Middle frontal gyrus (tissue), 1 donor: ENCODE data around the gene GARIN5B.
"Not testable (repeated sequence)": the region's sequence is repeated elsewhere in the genome, so short reads cannot be mapped to it uniquely, and the experiment has no call there.

Experiments
- DNase-seq: peaks from one replicate; pipeline ENCODE4 v3.0.0-alpha.2; 2015; ENCODE audit warnings: low spot score; ENCODE audit errors: extremely low spot score

GARIN5B gene

DNA sequence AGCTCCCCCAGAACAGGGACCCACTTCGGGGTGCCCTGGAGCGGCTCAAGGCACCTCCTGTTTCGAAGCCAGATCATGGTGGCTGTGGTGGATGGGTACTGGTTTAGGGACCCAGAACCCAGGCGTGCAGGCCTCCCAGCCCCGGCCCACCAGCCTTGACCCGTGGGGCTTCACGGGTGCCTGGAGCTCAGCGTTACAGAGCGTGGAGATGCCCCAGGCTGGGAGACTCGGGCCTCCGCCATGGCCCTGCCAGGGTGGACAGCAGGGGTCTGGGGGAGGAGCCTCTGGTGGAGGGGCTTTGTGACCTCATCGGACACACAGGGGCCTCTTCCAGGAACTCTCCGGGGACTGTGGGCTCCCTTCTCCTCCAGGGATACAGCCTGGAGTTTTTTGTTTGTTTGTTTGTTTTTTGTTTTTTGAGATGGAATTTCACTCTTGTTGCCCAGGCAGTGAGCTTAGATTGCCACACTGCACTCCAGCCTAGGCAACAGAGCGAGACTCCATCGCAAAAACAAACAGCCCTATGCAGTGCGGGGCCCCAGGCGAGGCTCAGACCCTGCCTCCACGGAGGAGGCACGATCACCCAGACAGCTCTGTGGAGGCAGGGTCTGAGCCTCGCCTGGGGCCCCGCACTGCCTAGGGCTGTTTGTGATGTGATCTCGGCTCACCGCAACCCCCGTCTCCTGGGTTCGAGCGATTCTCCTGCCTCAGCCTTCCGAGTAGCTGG is at the start of gene GARIN5B:
TSS of gene GARIN5B (minus strand) at position 271 of the 727 bp plus-strand sequence. CDS start at position 77, 194 bp downstream.
- no peak for DNase-seq

DNA sequence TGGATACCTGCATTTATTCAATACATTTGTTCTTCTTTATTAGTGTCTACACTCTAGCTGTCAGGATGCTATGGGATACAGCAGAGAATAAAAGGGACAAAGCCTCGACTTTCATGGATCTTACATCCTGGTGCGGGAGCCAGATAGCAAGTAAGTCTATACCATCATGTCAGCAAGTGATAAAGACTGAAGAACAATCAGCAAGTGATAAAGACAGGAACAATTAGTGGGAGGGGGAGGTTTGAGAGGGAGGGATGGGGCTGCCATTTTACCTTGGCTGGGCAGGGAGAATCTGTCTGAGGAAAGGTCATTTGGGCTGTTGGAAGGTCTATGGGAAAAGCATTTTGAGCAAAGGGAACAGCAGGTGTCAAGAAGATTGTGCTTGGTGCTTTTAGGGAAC is 47.1 kb upstream of the GARIN5B start:
- DNase-seq, result no peak

DNA sequence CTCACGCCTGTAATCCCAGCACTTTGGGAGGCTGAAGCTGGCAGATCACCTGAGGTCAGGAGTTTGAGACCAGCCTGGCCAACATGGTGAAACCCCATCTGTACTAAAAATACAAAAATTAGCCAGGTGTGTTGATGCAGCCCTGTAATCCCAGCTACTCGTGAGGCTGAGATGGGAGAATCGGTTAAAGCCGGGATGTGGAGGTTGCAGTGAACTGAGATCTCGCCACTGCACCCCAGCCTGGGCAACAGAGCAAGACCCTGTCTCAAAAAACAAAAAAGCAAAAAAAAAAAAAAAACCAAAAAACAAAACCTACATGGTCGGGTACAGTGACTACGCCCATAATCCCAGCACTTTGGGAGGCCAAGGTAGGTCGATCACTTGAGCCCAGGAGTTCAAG is 46.1 kb upstream of the GARIN5B start:
- DNase-seq, result not testable (repeated sequence)

DNA sequence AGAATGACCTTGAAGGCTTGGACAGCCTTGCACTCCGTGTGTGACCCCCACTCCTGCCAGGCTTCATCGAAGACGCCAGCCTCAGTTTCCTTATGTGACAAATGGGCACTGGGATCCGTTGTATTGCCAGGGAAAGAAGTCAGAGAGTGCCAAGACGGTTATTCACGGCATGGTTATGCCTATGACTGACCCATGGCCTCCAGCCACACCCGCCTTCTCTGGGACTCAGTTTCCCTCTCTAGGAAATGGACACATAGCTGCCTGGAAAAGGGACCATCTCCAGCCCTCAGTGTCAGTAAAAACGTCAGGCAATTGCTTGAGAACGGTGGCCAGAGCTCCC is 45.4 kb upstream of the GARIN5B start:
- DNase-seq, result no peak

DNA sequence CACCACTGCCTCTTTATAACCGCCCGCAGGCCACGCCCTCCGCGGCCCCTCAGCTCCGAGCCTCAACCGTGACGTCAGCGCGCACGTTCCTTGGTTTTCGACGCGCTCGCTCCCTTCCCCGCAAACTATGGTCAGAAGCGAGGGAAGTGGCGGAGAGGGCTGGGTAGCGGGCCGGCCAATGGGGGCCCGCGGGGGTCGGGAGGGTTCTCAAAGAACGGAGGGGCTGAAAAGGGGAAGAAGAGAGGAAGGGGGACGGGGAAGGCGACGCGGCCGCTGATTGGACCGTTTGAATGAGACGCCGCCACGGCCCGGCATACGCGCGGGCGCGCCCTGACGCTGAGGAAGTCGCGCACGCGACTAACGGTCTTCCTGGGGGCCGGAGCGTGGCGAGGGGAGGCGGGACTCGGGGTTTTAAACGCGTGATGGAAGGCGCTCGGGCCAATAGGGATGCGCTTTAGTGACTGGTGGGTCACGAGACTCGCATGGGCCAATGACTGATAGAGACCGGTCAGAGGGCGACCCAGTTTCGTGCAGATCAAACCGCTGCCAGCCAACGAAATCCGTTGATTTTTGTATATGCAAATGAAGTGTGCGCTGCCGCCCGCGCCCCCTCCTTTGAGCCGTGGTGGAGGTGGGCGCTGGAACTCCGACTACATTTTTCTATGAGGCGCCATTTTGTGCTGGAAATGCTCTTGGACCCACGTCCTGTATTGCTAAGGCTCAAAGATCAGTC is 44.9 kb upstream of the GARIN5B start:
- DNase-seq, result peak; percentile 99

DNA sequence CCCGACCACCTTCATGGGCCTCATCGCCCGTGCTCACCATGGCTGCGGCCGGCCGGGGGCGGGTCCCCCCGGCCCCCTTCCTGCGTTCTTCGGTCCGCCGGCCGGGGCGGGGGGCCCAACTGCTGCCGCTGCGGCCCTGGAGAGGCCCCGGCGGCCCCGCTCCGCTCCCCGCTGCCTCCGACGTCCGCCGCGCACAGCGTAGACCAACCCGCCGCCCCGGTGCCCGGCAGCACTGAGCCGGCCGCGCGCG is 44.4 kb upstream of the GARIN5B start, which contains the start of gene UBE2S:
TSS of gene UBE2S (minus strand) at position 239 of the 250 bp plus-strand sequence. CDS start at position 40, 199 bp downstream.
- not testable (repeated sequence) for DNase-seq

DNA sequence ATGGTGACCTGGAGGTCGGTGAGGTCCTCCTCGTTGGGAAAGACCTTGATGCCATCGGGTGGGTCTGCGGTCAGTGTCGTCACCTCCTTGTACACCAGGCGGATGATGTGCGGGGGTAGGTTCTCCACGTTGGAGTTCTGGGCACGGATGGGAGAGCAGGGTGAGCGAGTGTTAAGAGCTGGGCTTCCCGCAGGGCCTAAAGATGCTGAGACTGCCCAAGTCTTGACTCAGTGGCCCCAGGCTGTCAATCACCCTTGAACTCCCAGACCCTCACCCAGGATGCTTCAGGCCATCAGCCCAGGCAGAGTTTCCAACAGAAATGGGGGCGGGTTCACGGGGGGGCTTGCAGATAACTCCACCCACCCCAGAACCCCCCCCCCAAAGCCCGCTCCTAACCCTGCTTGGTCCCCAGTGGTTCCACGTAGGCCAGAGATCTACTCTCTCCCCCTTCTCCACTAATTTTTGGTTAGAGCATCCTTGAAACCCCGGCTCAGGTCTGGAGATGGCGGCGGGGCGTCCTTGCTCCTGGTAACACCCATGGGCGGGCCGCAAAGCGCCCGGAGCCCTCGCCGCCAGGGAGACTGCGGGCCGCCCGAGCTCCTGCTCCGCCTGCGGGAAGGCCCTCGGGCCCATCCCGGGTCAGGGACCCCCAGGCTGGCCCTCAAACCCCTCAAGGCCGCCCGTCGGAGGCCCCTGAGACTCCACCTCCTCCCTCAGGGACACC is 43.9 kb upstream of the GARIN5B start:
- no peak for DNase-seq

DNA sequence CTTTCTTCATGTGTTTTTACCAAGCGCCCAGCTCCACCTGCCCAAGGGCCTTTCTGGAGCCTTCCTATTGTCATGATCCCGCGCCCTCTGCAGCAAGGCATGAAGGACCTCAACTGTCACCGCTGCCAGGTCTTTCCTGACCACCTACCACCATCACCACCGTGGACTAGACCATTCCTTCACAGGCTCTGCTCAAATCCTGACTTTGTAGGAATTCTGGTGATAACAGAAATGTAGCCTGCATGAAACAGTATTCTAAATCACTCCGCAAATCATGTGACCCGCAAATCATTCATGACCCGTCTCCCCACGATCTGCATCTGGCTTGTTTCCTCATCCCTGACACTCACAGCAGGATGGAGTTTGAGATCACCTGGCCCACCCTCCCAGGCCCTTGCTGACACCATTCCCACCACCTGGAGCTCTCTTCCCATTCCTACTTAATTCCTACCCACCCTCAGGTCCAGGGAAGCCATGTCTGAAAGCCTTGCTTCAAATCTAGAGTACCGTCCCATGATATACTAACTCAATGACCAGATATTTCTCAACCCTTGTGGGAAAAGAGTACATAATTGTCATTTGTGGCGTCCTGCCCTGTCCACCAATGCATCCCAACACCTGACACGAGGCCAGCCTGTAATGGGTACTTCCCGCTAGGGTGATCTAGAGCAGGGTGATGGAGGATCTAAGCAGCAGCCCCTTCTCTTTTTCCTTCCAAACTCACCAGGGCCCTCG is 43.2 kb upstream of the GARIN5B start:
- DNase-seq, result no peak

DNA sequence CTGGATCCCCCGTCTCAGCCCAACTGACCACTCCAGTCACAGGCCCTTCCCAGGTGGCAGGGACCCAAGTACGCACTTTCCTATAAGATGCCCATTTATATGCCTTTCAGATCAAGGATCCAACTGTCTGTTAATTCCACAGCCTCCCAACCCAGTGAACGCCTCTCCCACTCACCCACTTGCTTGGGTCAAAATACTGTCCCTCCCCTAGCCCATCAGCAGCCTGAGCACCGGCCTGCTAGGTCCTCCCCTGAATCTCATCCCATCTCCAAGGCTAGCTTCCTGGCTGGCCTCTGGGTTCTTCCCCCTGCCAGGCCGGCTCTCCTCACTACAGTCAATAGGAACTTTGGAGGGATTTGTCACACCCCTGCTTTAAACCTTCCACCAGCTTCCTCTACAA is 42.6 kb upstream of the GARIN5B start:
- no peak for DNase-seq

DNA sequence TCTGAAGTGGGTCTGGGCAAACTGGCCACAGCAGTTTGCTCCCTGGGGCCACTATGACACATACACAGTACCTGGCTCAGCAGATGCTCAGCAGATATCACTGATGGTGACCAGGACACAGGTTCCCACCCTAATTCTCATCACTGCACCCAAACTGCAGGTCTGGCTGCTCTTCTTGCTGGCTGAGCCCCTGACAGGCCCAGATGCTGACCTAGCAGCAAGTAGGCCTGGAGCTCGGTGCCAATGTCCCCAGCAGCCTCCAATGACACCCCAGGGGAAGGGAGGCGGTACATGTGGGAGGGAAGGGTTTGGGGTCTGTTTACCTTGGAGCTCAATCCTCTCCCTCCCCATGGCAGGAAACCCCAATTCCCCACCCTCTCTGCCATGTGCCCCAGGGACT is 39.4 kb upstream of the GARIN5B start:
- no peak for DNase-seq

DNA sequence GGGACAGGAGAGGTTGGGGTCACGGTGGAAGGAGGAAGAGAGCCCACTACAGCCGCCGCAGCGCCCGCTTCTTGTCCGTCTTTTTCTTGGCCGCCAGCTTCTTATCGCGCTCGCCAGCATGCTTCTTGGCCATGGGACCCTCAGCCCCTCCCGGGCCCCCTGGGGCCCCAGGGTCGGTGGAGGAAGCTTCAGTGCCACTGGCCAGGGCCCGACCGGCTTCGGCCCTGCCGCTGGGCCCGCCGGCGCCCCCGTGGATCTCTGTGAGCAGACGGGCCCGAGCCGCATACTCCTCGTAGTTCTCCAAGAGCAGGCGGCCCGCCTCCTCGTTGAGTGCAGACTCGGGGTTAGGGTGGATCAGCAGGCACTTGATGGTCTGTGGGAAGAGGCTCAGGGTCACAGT is 38.3 kb upstream of the GARIN5B start:
- not testable (repeated sequence) for DNase-seq

DNA sequence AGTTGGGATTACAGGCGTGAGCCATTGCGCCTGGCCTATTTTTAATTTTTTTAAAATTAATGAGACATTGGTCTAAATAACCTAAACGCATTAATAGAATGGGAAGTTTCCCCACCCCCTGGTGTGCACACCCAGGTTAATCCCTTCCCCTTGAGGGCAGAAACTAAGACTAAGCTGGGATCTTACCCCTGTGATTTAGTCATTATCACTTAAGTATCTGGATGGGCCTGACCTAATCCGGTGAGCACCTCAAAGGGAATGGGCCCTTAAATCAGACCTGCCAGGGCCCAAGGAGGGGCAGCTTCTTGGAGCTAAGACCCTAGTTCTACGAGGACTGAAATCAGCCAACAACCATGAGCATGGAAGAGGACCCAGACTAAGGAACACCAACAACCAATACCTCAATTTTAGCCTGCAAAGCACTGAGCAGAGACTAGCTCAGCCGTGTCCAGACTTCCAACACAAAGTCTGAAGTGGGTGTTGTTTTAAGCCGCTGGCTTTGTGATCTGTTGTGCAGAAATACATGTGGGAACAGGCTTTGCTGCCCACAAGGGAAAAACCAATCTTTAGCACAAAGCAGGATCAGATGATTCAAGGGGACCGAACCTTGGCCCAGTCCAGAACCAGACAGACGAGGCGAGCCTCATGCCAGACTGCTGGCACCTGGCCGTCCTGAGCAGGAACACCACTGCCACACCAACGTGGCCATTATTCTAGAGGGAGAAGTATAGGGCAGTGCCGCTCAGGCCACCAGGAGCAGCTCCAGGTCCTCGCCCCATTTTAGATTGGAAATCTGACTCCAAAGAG is 37.4 kb upstream of the GARIN5B start:
- DNase-seq, result no peak

DNA sequence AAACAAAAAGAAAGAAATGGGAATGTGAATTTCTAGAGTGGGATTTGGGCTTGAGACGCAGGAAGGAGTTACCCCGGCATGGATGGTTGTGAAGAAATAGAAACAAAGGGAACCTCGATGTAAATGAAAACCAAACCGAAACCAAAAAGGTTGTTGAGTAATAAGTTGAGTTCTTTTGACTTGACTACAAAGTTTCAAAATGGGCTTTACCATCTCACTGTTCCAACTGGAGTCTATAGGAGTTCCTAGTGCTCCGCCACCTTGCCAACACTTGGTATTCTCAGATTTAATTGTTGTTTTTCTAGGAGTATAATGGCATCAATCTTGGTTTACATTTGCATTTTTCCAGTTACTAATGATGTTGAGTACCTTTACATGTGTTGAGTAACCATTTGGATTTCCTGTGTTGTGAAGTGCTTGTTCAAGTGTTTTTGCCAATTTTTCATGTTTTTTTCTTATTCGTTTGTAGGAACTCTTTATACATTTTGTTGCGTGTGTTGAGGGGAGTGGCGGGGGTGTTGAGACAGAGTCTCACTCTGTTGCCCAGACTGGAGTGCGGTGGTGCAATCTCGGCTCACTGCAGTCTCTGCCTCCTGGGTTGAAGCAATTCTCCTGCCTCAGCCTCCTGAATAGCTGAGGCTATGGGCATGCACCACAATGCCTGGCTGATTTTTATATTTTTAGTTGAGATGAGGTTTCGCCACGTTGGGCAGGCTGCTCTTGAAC is 35.3 kb upstream of the GARIN5B start:
- DNase-seq, result no peak

DNA sequence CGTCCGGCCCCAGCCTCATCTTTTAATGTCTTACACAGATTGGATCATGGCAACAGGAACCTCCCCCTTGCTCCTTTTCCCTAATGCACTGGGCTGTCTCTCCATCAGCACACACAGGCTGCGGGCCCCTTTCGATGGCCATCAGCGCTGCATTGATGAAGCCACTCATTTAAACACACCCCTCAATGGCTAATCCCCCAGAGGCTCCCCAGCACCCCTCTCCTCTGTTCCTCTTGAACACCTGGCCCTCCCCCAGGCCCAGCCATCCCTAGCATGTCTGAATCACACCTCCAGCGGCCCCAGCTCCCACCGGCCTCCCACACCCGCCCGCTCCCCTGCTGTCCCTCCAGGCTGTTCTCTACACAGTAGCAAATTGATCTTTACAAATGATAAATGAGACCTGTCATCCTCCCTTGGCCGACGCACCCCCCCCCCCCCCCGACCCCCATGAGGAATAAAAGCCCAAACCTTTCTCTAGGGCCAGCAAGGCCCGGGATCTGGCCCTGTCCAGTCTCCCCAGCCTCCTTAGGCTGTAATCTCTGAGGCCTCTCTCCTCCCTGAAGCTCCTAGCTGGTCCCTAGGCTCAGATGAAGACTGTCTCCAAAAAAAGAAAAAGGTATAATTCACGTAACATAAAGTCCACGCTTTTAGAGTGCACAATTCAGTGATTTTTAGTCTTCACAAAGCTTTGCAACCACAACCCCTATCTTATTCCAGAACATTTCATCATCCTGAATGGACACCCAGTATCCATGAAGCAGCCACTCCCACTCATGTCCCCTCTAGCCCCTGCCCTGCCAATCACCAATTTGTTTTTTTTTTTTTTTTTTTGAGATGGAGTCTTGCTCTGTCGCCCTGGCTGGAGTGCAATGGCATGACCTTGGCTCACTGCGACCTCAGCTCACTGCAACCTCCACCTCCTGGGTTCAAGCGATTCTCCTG is 30.0 kb upstream of the GARIN5B start:
- DNase-seq, result no peak

DNA sequence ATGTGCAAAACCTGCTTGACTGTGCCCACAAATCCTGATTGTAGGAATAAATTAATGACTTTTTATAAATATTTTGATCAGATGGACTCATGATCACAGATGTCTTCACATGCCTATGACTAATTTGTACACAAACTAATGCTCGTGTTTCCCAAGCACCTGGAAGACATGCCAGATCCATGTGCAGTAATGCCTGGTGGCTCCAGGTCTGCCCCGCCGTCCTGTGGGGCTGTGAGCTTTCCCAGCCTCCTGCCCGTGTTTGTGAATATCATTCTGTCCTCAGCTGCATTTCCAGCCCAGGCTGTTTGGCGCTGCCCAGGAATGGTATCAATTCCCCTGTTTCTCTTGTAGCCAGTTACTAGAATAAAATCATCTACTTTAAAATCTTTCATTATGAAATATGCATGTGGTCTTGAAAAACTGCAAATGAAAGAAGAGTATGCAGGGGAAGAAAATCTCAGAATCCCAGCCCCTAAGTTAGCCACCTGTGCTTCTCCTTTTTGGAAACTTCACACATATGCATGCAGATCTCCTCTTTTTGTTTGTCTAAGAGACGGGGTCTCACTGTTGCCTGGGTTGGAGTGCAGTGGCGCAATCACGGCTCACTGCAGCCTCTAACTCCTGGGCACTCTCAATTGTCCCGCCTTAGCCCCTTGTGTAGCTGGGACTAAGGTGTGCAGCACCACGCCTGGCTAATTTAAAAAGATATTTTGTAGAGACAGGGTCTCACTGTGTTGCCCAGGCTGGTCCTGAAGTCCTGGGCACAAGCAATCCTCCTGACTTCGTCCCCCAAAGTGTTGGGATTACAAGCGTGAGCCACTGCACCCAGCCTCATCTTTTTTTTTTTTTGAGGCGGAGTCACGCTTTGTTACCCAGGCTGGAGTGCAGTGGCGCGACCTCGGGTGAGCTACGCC is 28.9 kb upstream of the GARIN5B start:
- no peak for DNase-seq

DNA sequence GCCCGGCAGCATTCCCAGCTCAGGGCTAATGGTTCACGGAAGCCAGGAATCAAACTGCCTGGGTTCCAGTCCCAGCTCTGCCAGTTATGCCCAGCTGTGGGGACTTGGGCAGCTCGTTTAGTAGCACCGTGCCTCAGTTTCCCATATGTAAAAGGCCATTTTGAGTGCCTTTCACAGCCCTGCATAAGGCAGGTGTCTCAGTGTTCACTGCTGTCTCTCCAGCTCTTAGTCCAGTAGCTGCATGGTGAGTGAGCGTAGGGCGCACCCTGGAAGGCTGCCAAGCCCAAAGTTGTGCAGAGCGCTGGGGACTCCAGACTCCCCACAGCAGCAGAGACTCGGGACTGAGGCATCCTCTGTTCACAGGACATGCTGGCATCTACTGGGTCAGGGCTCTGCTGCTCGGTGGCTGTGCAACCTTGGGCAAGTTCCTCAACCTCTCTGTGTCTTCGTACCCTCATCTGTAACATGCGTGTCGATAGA is 28.2 kb upstream of the GARIN5B start:
- no peak for DNase-seq

DNA sequence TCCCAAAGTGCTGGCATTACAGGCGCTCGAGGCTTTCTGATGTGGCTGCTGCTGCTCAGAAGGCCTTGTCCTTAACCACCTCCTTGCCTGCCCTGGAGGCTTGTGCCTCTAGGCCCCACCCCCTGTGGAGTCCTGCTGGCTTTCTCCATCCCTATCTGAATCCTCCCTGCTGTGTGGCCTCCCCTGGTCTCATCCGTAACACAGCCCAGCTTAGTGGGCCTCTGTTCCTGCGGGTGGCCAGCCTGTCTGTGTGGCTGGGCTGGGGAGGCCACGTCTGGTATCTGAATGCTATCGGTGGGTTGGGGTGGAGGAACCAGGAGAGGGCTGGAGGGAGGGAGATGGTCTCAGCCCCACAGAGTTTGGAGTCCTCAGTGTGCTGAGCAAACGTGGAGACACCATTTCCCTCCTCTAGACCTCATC is 27.4 kb upstream of the GARIN5B start:
- no peak for DNase-seq
